GM21717 (cell line): ENCODE data around the gene ELL2.

Experiments
- ATAC-seq: cut with Tn5 transposase; IDR thresholded peaks from one replicate; pipeline ENCODE4 v1.9.1; 2021; ENCODE audit warnings: mild to moderate bottlenecking, moderate library complexity; ENCODE audit not compliant: unreplicated experiment

ELL2 gene

DNA sequence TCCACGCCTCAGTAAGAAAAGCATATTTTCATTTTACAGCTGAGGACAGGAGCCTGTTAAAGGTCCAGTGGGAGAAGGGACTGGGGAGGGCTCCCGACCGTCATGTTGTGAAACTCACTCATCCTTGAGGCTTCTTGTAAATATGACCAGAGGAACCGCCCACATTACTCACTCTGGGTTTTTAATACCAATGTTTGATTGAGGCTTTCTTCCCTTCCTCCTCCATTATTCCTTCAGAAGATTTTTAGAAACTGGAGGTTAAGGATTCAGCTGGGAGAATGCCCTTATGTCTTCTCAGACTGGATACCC is 77.7 kb downstream of the ELL2 start:
- peak; percentile 67 for ATAC-seq

DNA sequence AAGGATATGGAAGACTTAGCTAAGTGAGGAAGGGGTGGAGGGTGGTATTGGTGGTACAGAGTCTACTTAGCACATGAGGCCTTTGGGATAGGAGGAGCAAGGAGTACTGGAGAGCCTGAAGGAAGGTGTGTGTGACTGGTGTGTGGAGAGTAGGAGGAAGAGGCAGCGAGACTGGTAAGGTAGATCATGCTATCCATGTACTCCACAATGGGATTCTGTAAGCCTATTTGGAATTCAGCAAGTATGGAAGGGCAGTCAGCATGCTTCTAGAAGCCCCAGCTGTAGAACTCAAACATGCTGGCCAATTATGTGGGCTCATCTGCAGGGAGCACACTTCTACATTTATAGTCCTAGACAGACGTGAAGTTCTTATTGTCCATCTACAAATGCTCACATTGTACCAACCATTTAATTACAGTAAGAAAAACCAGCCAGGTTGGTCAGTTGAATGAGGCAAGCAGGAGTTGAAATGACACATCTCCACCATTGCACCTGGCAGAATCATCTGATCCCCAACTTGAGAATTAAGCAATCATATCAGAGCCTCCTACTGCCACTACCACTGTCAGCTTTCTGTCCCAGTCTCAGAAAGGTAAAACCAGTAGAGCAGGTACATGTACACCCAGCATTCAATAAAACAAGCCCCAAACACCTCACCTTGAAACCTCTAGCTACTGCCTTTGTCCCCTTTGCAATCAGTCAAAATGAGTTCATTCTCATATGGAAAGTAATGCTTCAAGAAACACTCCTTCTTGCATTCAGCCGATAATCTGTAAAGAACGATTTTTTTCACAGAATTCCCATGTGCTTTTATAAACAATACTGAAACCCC is 78.2 kb downstream of the ELL2 start:
- peak; percentile 59 for ATAC-seq

DNA sequence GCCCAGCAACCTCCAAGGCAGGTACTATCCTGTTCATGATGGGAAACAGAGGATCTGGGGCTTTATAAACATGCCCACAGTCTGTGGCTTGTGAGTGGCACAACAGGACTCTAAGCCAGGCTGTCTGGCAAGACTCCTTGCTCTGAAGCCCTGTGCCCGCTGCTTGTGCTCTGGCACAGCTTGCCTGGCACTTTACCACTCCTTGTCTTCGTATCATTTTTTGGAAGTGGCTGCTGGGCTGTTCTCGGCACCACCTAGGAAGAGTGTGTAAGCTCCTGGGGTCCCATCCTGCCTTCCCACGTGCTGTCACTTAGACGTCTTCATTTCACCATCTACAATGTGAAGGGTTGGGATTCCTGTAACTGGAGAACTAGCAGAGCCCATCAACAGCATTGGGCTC is 79.8 kb downstream of the ELL2 start:
- no peak for ATAC-seq

DNA sequence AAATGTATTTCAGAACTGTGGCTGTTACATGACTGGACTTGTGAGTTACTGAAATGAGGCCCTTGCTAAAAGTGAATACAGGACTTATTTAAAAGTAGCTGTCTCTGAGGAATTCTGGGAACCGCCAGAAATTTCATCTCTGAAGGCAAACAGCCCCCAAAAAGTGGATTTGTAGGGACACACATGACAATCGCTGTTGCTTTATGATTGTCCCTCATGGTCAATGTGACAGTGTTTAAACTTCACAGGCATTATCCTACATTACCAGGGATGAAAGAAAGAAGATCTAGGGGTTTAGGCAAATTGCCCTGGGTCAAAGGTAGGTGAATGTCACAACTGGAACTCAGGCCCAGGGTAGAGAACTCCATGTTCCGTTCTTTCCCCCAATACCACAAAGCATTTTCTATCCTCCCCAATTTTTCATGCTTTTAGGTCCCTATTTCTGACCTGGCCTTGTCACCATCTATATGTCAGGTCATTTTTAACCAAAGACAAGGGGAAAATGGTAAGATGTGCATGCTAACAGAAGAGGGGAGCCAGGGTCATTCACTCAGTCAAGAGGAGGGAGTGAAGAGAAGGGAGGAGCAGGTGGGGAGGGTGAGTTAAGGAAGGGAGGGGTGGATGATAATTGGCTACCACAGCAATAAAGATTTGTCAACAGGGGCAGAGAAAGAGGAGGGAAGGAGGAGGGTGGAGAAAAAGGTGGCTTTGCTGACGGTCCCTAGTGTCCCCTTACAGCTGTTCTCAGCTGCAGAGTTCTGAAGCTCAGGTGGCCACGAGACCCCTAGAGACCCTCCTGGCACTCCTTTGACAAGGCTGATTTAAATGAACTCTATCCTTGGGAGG is 81.3 kb downstream of the ELL2 start:
- no peak for ATAC-seq

DNA sequence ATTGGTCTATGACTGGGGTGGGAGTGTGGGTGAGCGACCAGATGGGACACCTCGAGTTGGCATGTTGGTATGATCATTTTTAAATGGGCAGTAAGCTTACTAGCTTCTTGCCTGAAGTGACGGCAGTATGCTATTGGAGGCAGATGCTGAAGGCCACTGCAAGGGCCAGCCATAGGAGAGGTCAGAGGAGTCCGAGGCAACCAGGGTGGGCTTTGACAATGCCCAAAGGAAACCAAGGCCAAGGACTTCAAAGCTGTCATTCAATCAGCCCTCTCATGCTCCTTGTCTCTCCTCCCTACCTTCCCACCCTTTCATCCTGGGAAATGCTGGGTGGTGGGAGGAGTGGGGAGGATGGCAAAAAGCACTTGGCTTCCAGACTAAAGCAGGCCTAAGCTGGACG is 82.0 kb downstream of the ELL2 start:
- ATAC-seq: no peak

DNA sequence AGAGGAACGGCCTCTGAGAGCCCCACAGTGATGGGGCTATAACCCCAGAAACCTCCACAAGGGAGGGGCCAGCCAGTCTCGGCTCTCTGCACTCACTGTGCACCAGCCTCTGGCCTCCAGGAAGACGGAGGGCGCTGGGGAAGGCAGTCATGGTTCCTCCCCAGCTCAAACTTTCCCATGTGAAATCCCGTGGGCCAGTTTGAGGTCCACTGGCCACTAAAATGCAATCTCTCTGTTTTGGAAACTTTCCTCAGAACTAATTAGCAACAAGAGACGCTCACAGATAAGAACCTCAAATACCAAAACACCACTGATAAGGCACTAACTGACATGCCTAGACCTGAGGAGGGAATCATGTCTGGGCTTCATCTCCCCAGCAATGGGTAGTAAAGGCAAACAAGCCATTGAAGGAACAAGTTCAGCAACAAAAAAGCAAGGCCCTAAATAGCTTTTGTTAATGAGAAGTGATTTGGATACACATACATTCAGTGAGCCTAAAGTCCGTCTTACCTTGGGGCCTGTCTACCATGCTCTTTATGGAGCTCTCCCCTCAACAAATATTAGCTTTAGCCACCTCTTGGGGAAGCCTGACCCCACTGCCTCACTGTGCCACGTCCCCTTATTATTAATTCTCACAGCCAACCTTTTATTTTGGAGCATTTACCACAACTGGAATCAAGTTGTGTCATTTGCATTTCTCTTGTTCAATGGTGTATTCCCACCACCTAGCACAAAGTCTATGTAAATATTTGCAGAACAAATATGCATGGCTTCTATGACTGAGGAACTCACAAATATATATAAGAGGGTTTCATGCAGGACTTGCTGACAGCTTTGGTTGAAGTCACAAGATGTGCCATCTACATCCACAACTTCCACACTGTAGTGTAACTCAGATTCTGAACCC is 83.0 kb downstream of the ELL2 start:
- ATAC-seq: no peak

DNA sequence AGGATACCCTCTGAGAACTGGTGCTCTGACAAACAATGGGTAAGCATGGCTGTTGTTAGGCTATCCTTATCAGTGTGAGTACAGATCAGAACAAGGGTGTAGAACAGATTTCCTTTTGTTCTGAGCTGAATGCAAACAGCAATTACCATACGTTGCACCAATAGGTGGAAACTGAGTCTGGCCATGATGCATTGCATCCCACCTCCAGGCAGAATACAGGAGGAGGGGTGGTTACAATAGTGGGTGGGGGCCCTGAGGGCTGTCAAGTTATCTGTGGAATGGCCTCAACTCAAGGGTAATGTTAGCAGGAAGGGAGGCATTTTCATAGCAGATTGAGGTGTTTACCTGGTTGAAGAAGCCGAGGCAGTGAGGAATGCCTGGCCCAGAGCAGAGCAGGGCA is 84.9 kb downstream of the ELL2 start:
- ATAC-seq: no peak

DNA sequence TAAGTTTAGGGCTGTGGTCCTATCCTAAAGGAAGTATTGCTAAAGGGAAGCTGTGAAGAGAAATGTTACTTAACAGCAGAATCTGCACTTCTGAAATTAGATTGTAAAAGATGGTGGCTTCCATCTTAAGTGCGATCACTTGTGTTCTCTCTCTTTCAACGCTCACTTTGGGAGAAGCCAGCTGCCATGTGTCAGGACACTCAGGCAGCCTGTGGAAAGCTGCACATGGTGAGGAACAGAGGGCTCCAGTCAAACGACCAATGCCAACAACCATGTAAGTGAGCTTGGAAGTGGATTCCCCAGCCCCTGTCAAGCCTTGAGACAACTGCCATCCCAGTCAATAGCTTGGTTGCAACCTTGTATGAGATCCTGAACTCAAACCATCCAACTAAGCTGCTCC is 87.4 kb downstream of the ELL2 start:
- ATAC-seq: no peak

DNA sequence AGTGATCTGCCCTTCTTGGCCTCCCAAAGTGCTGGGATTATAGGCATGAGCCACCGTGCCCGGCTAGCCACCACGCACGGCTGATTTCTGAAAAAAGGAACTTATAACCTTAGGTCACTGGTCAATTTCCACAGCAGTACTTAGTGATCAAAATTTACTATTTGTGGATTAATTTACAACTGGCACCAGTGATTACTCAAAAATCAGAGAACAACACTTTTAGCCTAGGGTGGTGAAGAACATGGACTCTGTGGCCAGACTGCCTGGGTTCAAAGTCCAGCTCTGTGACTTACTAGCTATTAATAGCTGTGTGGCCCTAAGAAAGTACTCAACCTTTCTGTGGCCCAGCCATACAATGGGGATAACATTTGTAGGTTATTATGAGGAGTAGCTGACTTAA is 88.3 kb downstream of the ELL2 start:
- no peak for ATAC-seq

DNA sequence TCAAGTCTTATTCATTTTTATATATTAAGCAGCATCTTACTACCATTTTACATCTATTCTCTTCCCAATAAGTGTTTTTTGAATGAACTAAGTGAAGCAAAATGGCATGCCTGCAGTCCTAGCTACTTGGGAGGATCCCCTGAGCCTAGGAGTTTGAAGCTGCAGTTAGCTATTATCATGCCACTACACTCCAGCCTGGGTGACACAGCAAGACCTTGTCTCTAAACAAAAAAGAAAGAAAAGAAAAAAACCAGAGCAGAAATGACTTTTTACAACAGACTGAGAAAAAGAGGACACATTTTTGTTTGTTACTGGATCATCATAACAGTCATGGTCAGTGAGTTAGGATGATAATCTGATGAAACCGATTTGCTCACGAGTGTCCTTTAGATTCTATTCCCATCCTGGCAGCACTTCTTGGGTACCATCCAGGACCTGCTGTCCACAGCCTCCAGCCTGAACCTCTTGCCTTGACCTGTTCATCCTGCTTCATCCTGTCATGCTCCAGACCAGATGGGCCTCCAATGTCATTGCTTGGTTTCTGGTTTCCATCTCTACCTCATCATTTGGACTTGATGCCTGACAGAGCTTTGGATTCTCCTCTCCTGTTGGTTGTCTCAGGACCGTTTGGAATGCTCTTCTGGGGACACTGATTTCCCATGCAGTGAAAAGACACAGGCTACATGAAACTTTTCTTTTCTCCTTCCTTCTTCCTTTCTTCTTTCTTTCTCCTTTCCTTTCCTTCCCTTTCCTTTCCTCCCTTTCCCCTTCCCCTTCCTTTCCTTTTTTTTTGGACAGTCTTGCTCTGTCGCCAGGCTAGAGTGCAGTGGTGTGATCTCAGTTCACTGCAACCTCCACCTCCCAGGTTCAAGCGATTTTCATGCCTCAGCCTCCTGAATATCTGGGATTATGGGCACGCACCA is 89.0 kb downstream of the ELL2 start:
- ATAC-seq: no peak

DNA sequence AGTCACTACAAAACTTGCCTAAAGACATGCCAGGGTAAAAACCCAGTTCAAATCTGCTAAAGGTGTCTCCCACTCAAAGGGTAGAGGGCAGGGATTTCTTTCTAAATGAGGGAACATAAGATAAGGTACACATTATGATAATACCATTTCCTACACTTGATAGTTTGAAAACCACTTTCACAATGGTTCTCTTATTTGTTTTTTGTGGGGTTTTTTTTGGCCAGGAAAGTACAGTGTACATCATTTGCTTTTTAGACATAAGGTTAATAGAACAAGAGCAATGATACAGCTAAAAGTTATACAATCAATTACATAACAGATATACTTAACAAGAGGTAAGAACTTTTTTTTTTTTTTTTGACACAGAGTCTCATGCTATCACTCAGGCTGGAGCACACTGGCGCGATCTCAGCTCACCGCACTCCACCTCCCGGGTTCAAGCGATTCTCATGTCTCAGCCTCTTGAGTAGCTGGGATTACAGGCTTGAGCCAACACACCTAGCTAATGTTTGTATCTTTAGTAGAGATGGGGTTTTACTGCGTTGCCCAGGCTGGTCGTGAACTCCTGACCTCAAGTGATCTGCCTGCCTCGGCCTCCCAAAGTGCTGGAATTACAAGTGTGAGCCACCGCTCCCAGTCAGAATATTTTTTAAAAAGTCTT is 90.4 kb downstream of the ELL2 start:
- ATAC-seq: no peak

DNA sequence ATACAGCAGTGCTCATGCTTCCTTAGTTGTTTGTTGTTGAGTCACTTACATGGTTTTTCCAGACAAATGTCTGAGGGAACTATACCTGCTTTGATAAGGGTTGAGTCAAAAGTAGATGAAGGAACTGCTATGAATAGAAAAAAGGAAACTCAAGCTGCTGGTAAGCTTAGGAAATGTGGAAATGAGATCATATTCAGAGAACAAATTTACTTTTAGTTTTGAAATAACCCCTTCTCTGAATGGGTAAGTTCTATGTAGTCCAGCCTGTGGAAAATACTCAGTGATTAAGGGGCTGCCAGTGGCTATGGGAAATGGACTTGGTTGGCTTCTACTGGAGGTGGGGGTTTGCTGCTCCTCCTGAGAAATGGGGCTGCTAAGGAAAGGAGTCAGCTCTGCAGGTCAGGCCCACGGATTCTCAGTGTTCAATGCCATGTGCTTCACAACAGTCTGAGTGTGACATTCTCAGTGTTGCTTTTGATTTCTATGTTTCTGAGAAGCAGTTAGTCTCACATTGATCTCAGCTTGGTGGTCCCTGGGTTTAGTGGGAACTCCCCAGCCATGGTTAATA is 91.5 kb downstream of the ELL2 start:
- ATAC-seq: peak; percentile 71

DNA sequence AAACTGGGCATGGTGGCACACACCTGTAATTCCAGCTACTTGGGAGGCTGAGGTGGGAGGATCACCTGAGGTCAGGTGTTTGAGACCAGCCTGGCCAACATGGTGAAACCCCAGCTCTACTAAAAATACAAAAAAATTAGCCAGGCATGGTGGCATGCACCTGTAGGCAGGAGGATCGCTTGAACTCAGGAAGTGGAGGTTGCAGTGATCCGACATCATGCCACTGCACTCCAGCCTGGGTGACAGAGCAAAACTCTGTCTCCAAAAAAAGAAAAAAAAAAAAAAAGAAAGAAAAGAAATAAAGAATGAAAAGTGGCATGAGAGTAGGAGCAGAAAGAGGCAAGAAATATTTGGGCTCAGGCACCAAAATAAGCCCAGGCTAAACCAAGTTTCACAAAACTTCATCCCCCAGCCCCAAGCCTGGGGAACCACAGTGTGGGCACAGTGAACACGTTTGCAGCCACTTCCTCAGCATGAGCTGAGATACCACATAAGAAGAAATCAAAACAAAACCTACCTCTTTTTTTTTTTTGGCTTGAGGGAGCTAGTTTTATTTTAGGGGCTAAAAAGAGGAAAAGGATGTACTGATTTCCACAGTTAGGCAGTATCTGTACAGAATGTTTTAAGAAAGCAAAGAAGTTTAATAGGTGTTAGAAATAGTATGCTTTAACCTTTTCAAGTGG is 92.3 kb downstream of the ELL2 start:
- ATAC-seq: peak; percentile 53

DNA sequence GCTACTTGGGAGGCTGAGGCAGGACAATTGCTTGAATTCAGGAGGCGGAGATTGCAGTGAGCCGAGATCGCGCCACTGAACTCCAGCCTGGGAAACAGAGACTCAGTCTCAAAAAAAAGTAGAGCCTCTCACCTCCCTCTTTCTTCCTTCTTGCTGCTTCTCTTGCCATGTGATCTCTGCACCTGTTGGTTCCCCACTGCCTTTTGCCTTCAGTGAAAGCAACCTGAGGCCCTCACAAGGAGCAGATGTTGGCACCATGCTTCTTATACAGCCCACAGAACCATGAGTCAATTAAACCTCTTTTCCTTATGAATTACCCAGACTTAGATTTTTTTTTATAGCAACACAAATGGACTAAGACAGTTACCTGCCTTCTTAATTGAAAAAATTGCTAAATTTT is 93.5 kb downstream of the ELL2 start:
- no peak for ATAC-seq

DNA sequence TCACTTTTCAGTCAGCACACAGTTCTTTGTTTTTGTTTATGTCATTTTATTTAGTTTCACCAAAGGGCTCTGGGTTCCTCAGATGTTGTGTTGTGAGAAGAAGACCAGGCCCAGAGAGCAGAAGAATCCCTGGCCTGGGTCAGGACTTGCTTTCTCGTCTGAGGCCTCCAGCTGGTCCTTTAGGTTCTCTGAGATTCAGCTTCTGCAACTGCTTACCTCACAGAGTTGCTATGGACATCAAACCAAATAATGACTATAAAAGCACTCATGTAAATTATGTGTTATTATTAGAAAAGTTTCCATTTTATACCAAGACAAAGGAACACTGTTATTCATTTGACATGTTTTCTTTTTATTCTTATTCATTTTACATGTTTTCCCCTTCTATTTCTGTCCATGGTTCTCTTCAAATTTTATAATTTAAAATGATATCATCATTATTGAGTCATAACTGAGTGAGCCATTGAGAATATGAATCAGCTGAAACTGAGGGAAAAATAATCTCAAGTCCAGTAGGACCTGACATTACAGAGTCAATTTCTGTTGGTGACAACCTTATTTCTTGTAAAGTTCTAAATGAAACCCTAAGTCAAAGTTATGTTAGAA is 95.1 kb downstream of the ELL2 start:
- ATAC-seq: no peak

DNA sequence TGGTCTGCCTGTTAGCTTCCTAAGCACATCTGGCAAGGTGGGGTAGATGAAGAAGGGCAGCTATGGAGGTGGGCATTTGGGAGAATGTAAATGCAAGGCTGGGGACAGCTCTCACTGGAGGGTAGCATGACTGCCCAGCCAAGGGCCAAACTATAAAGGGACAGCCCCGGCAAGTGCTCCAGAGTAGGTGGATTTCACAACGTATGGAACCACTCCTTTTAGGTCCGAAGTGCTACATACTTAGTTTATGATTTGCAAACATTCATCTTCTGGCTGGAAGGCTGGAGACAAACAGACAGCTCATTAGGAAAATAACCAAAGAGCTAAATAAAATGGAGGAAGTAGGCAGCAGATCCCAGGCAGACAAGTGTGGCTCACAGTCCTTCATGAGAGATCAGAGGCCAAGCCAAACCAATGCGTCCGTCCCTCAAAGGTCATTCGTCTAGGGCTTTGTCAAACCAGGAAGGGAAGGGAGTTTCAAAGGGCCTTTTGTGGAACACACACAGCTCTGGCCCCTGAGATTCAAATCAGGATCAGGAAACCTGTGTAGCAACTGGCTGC is 96.6 kb downstream of the ELL2 start:
- no peak for ATAC-seq

DNA sequence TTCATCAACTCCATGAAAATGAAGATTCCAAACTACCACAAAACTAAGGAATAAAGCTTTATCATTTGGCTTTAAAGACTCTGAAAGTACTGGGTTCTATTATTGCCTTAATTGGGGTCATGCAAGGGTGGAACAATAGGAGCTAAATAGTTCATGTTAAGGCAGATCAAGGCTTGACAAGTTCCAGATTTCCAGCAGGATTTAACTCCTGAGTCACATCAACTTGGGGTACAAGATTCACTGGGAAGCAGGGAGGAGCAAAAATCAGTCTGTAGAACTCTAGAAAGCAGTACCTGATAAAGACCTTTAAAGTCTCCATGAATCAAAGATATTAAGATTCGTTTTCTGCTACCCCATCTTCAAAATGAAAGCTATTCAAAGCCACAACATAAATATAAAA is 97.2 kb downstream of the ELL2 start:
- no peak for ATAC-seq

DNA sequence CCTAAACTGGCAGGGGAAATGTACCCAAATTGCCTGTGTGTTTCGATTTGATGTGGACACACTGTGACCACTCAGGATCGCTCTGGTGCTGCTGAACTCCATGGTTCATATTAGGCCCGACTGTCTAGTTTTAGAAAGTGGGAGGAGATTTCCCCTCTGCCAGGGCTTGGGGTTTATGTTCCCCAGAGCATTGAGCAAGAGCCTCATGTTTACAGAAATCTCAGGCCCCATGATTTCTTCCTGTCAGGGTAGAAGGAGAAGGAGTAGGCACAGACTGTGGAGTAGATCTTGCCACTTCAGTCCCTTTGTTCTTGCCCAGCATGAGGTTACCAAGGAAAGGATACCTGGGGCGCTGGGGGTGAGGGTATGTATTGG is 98.3 kb downstream of the ELL2 start:
- no peak for ATAC-seq
